GM19463 (cell line): ENCODE results near the gene GRIP2.
"Not testable (repeated sequence)": the region's sequence is repeated elsewhere in the genome, so short reads cannot be mapped to it uniquely, and the experiment has no call there.

Experiments used
- ATAC-seq: cut with Tn5 transposase; IDR thresholded peaks from one replicate; pipeline ENCODE4 v1.9.1; 2021; ENCODE audit warnings: mild to moderate bottlenecking, moderate library complexity; ENCODE audit not compliant: unreplicated experiment

Gene GRIP2

GRCh38 chr3:14522768-14523167 lies 17.4 kb downstream of the GRIP2 start:
- no peak for ATAC-seq

- ATAC-seq = no peak
Measured at GRCh38 chr3:14522129-14522691, 17.9 kb downstream of the GRIP2 start.

- no peak for ATAC-seq
Measured at GRCh38 chr3:14521611-14522010, 18.5 kb downstream of the GRIP2 start.

GRCh38 chr3:14520967-14521366 lies 19.2 kb downstream of the GRIP2 start:
- no peak for ATAC-seq

- no peak for ATAC-seq
Measured at GRCh38 chr3:14520149-14520548, 20.0 kb downstream of the GRIP2 start.

- ATAC-seq = no peak
Measured at GRCh38 chr3:14519406-14519805, 20.7 kb downstream of the GRIP2 start.

- ATAC-seq = no peak
Measured at GRCh38 chr3:14518893-14519292, 21.2 kb downstream of the GRIP2 start.

- no peak for ATAC-seq
Measured at GRCh38 chr3:14518432-14518802, 21.7 kb downstream of the GRIP2 start.

- no peak for ATAC-seq
Measured at GRCh38 chr3:14517601-14518431, 22.3 kb downstream of the GRIP2 start.

GRCh38 chr3:14516738-14517345 lies 23.3 kb downstream of the GRIP2 start:
- ATAC-seq = no peak

GRCh38 chr3:14515526-14515925 lies 24.6 kb downstream of the GRIP2 start:
- not testable (repeated sequence) for ATAC-seq

- no peak for ATAC-seq
Measured at GRCh38 chr3:14514323-14514720, 25.8 kb downstream of the GRIP2 start.

- no peak for ATAC-seq
Measured at GRCh38 chr3:14513566-14514322, 26.4 kb downstream of the GRIP2 start.

- ATAC-seq = no peak
Measured at GRCh38 chr3:14512942-14513327, 27.2 kb downstream of the GRIP2 start.

- no peak for ATAC-seq
Measured at GRCh38 chr3:14512281-14512941, 27.7 kb downstream of the GRIP2 start.

GRCh38 chr3:14511623-14512280 lies 28.4 kb downstream of the GRIP2 start:
- ATAC-seq = no peak

- no peak for ATAC-seq
Measured at GRCh38 chr3:14510838-14511622, 29.1 kb downstream of the GRIP2 start.

GRCh38 chr3:14509796-14510100 lies 30.4 kb downstream of the GRIP2 start:
- ATAC-seq = no peak

GRCh38 chr3:14508966-14509795 lies 31.0 kb downstream of the GRIP2 start:
- ATAC-seq = no peak
